OCI-LY7 (cell line): ENCODE measurements around the gene CD46. TPM values are rescaled to one million over a fixed set of nuclear protein-coding genes. Genes with fewer than 3 reads are reported as not detected.

ENCODE experiments used
- BruUV-seq: library from RNA; stranded (reverse); fragments of 400-500 nt; replicated peaks from 2 replicates; lab custom pipeline; 2021; lab: Mats Ljungman, UMichigan
- CTCF ChIA-PET: fragments of 300-600 bp; sonication (Branson Sonifier 250); formaldehyde crosslinking; loops from one replicate; lab custom pipeline; 2022; ENCODE audit warnings: antibody characterized with exemption; ENCODE audit not compliant: unreplicated experiment; lab: Charles Lee
- POLR2A ChIA-PET: fragments of 300-600 bp; sonication (Branson Sonifier 250); formaldehyde crosslinking; loops from one replicate; lab custom pipeline; 2022; ENCODE audit warnings: antibody characterized with exemption; lab: Charles Lee
- DNase-seq: peaks from one replicate; pipeline ENCODE4 v3.0.0-alpha.2; 2015; ENCODE audit warnings: low spot score
- H2AFZ ChIP-seq: fragments of 200-600 bp; sonication (generic), shearing (Covaris generic); 2 replicates; pipeline ENCODE4 v1.6.1; 2014; ENCODE audit warnings: mild to moderate bottlenecking, antibody characterized with exemption, low read length, moderate library complexity
- H3K27ac ChIP-seq: fragments of 200-600 bp; sonication (generic); 2 replicates; pipeline ENCODE4 v1.5.1; 2014; ENCODE audit warnings: mixed run types, low read depth, mild to moderate bottlenecking, moderate library complexity, low read length, inconsistent platforms; ENCODE audit not compliant: poor library complexity, severe bottlenecking
- H3K36me3 ChIP-seq: fragments of 200-600 bp; sonication (generic); 2 replicates; pipeline ENCODE4 v1.6.1; 2014; ENCODE audit warnings: mild to moderate bottlenecking, antibody characterized with exemption, low read length, moderate library complexity, mixed read lengths; ENCODE audit not compliant: insufficient read depth
- H3K4me1 ChIP-seq: fragments of 200-600 bp; sonication (generic); 2 replicates; pipeline ENCODE4 v1.5.1; 2014; ENCODE audit warnings: mild to moderate bottlenecking, low read length; ENCODE audit not compliant: insufficient read depth, poor library complexity, severe bottlenecking
- H3K4me2 ChIP-seq: fragments of 200-600 bp; sonication (generic); 2 replicates; pipeline ENCODE4 v1.6.1; 2014; ENCODE audit warnings: mild to moderate bottlenecking, low read length
- H3K4me3 ChIP-seq: fragments of 200-600 bp; sonication (generic); 2 replicates; pipeline ENCODE4 v1.5.1; 2014; ENCODE audit warnings: mild to moderate bottlenecking, low read depth, low read length; ENCODE audit not compliant: poor library complexity, severe bottlenecking
- H3K79me2 ChIP-seq: fragments of 200-600 bp; sonication (generic); 2 replicates; pipeline ENCODE4 v1.6.1; 2016; ENCODE audit warnings: low read depth, mild to moderate bottlenecking, low read length, moderate library complexity, mixed read lengths; ENCODE audit not compliant: insufficient read depth
- H3K9me2 ChIP-seq: fragments of 200-600 bp; sonication (generic); 2 replicates; pipeline ENCODE4 v1.6.1; 2016; ENCODE audit warnings: mild to moderate bottlenecking, low read length, mixed read lengths; ENCODE audit not compliant: insufficient read depth
- H3K9me3 ChIP-seq: fragments of 200-600 bp; sonication (generic); 2 replicates; pipeline ENCODE4 v1.6.1; 2014; ENCODE audit warnings: mild to moderate bottlenecking, mixed run types, low read length, mixed read lengths
- H4K20me1 ChIP-seq: fragments of 200-600 bp; sonication (generic); 2 replicates; pipeline ENCODE4 v1.6.1; 2014; ENCODE audit warnings: mild to moderate bottlenecking, antibody characterized with exemption, low read length, moderate library complexity, mixed read lengths; ENCODE audit not compliant: insufficient read depth
- CTCF ChIP-seq: fragments of 200-600 bp; sonication (generic); conservative IDR thresholded peaks from 2 replicates; pipeline ENCODE4 v1.5.1; 2014; ENCODE audit warnings: mild to moderate bottlenecking, antibody characterized with exemption, low read length, moderate library complexity, mixed read lengths
- EZH2phosphoT487 ChIP-seq: fragments of 200-600 bp; sonication (generic); IDR thresholded peaks from 2 replicates; pipeline ENCODE4 v1.6.1; 2018; ENCODE audit warnings: low read depth, borderline replicate concordance, mild to moderate bottlenecking, mixed run types, antibody characterized with exemption, low read length, moderate library complexity, mixed read lengths
- intact Hi-C: fragments of 100-400 bp; cut with micrococcal nuclease; formaldehyde crosslinking; loops from one replicate; pipeline ENCODE4 v1.10.0; 2022; ENCODE audit not compliant: unreplicated experiment
- total RNA-seq, 2 experiments: library from RNA; depleted of rRNA in 1 of 2; stranded (reverse); fragments of >200 nt in 1 of 2; shearing (Covaris generic) in 1 of 2; gene quantifications; 2 replicates each; pipeline ENCODE4 v1.2.3, GENCODE V29; 2014 to 2022

Gene CD46
- total RNA-seq, 2 experiments from 2014 or later, result 83.2 to 83.8 TPM

GRCh38 chr1:207840380-207840779, 88.5 kb downstream of the CD46 start:
- no peak for TF ChIP-seq CTCF
- TF ChIP-seq EZH2phosphoT487, result no peak
- H3K4me1 ChIP-seq, result no peaks in the 10 kb centered on the region
- intact Hi-C loops, result no loop called here
- H3K4me2 ChIP-seq, result no peak overlapping the region
- no peak overlapping the region for H2AFZ ChIP-seq
- no peaks in the 10 kb centered on the region for H3K9me3 ChIP-seq
- no peak overlapping the region for H3K4me3 ChIP-seq
- no peaks in the 10 kb centered on the region for H3K79me2 ChIP-seq
- ChIA-PET POLR2A (interaction anchor here (0.6 to 2.2 kb wide), 5 partner anchors 10 to 68 kb away, joined by 3 to 6 read pairs (median 6); no protein-coding TSS in a partner anchor), CTCF (no interaction called here)
- no peaks in the 10 kb centered on the region for H4K20me1 ChIP-seq
- DNase-seq, result no peak
- H3K9me2 ChIP-seq, result no peaks in the 10 kb centered on the region
- no TSS peak for BruUV-seq
- H3K36me3 ChIP-seq, result no peaks in the 10 kb centered on the region
- H3K27ac ChIP-seq, result no peak overlapping the region

GRCh38 chr1:207841293-207841692, 89.4 kb downstream of the CD46 start:
- intact Hi-C loops, result no loop called here
- no peaks in the 10 kb centered on the region for H3K9me2 ChIP-seq
- H3K79me2 ChIP-seq, result no peaks in the 10 kb centered on the region
- H3K4me1 ChIP-seq, result no peaks in the 10 kb centered on the region
- no TSS peak for BruUV-seq
- H3K4me3 ChIP-seq, result no peak overlapping the region
- DNase-seq, result no peak
- TF ChIP-seq EZH2phosphoT487 (no peak), CTCF (no peak)
- CTCF ChIA-PET, result no interaction called here
- H3K9me3 ChIP-seq, result no peaks in the 10 kb centered on the region
- no peaks in the 10 kb centered on the region for H3K36me3 ChIP-seq
- no peak overlapping the region for H2AFZ ChIP-seq
- POLR2A ChIA-PET, result interaction anchor here (1.7 to 2.2 kb wide), 2 partner anchors 11 to 19 kb away, joined by 6 read pairs; no protein-coding TSS in a partner anchor
- H4K20me1 ChIP-seq, result no peaks in the 10 kb centered on the region
- H3K27ac ChIP-seq, result no peak overlapping the region
- H3K4me2 ChIP-seq, result no peak overlapping the region

GRCh38 chr1:207841901-207842300, 90.0 kb downstream of the CD46 start:
- intact Hi-C loops, result no loop called here
- H3K4me3 ChIP-seq, result no peak overlapping the region
- H4K20me1 ChIP-seq, result no peaks in the 10 kb centered on the region
- H3K9me2 ChIP-seq, result no peaks in the 10 kb centered on the region
- H3K79me2 ChIP-seq, result no peaks in the 10 kb centered on the region
- H2AFZ ChIP-seq, result no peak overlapping the region
- no peak overlapping the region for H3K27ac ChIP-seq
- ChIA-PET POLR2A (interaction anchor here (0.8 to 1.7 kb wide), 2 partner anchors 14 to 19 kb away, joined by 3 to 6 read pairs; no protein-coding TSS in a partner anchor), CTCF (no interaction called here)
- TF ChIP-seq EZH2phosphoT487 (no peak), CTCF (no peak)
- H3K4me1 ChIP-seq, result no peaks in the 10 kb centered on the region
- H3K9me3 ChIP-seq, result no peaks in the 10 kb centered on the region
- no peak overlapping the region for H3K4me2 ChIP-seq
- no peak for DNase-seq
- no peaks in the 10 kb centered on the region for H3K36me3 ChIP-seq
- BruUV-seq, result no TSS peak
